Stimulated activated CD8-positive, alpha-beta memory T cell treated with anti-CD3 and anti-CD28 coated beads, Interleukin-12 subunit alpha, Interleukin-12 subunit beta, amount 100 ng/mL, for 1 hour (primary cell): Measurements from ENCODE around the gene SPEN.
"Not testable (repeated sequence)": the region's sequence is repeated elsewhere in the genome, so short reads cannot be mapped to it uniquely, and the experiment has no call there.

ENCODE experiments used
- DNase-seq: peaks from one replicate; pipeline ENCODE4 v3.0.0-alpha.2; 2020; ENCODE audit warnings: low read depth

SPEN gene

GRCh38 chr1:15847100-15847892, at the start of gene SPEN:
TSS of gene SPEN (plus strand) at chr1:15847707. CDS start at chr1:15848068, 361 bp downstream.
- peak; percentile 97 for DNase-seq

- no peak for DNase-seq
Measured at GRCh38 chr1:15799004-15799867, 48.3 kb upstream of the SPEN start.

GRCh38 chr1:15799928-15800835, 47.3 kb upstream of the SPEN start:
- DNase-seq: no peak

GRCh38 chr1:15802234-15802965, 45.1 kb upstream of the SPEN start:
- DNase-seq: no peak

- DNase-seq: no peak
Measured at GRCh38 chr1:15803380-15803779, 44.1 kb upstream of the SPEN start.

- DNase-seq: no peak
Measured at GRCh38 chr1:15804060-15804459, 43.4 kb upstream of the SPEN start.

- DNase-seq: no peak
Measured at GRCh38 chr1:15807121-15807520, 40.4 kb upstream of the SPEN start.

- DNase-seq: not testable (repeated sequence)
Measured at GRCh38 chr1:15807549-15807948, 40.0 kb upstream of the SPEN start, which contains the start of gene UQCRHL. TSS of gene UQCRHL (minus strand) at chr1:15807649. CDS start at chr1:15807649, 0 bp downstream.

- no peak for DNase-seq
Measured at GRCh38 chr1:15808955-15809354, 38.6 kb upstream of the SPEN start.

GRCh38 chr1:15810073-15810472, 37.4 kb upstream of the SPEN start:
- no peak for DNase-seq

GRCh38 chr1:15816674-15817073, 30.8 kb upstream of the SPEN start:
- no peak for DNase-seq

GRCh38 chr1:15820478-15820877, 27.0 kb upstream of the SPEN start:
- no peak for DNase-seq

GRCh38 chr1:15825800-15826199, 21.7 kb upstream of the SPEN start:
- no peak for DNase-seq

GRCh38 chr1:15826810-15827507, 20.5 kb upstream of the SPEN start:
- DNase-seq: no peak

GRCh38 chr1:15827567-15827966, 19.9 kb upstream of the SPEN start:
- not testable (repeated sequence) for DNase-seq

- DNase-seq: not testable (repeated sequence)
Measured at GRCh38 chr1:15828931-15829330, 18.6 kb upstream of the SPEN start.

GRCh38 chr1:15830258-15830657, 17.2 kb upstream of the SPEN start:
- DNase-seq: no peak

GRCh38 chr1:15833069-15833679, 14.3 kb upstream of the SPEN start:
- DNase-seq: peak; percentile 23

GRCh38 chr1:15833842-15834405, 13.6 kb upstream of the SPEN start:
- DNase-seq: no peak
